Measurements from ENCODE around the gene UTF1.

UTF1 gene

DNA sequence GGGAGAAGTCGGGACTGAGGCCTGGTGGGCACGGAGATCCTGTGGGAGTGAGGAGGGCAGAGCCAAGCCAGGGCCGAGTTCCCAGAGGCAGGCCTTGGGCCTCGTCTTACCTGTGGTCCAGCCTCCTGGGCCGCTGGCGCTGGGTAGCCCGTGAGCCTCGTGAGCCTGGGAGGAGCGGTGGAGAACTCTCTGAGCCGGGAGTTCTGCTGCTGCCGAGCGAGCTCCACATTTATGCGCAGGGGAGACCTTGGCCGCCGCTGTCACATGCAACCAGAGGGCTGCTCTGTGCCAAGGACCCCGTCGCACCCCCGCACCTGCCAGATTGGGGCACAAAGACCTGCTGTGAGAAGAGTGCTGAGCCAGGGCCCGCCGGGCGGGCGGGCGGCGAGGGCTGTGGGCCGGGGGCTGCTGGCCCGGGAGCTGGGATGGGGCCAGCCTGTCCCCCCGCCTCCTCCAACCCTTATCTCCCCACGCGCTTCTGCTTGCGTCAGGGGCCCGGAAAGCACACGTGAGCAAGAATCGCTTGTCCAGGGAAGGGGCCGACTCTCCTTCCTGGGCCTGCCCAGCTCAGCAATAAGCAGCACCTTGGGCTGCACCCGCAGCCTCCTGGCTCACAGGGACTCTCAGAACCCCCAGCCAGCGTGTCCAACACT lies 17.8 kb downstream of the UTF1 start:
- no peak for DNase-seq (ENCODE audit: low read depth)

GRCh38 chr10:133248334-133248715 lies 18.3 kb downstream of the UTF1 start:
- no peak for DNase-seq (ENCODE audit: low read depth)

DNA sequence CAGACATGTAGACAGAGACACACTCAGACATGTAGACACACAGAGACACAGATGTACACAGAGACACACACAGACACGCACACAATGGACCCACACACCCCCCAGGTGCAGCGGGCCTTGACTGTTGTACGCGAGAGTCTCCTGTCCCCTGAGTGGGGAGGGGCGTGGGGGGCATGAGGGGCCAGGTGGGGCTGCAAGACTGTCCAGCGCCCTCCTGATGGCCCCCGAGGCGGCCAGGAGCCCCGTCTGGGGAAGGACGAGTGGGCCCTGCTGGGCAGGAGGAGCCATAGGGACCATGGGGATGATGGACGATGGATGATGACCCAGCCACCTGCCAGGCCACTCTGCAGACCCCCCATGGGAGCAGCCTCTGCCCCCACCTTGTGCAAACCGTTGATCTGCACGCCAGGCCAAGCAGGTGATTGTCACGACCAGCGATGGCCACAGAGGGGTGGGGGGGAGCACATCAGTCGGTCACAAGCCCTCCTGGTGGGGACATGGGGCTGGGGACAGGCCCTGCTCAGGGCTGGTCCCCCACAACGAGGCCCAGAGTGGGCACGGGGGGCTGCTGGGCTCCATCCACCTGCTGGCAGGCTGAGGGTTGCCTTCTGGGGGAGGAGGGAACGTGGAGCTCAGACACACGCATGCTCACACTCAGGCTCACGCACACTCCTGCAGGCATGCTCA lies 19.2 kb downstream of the UTF1 start:
- DNase-seq (ENCODE audit: low read depth) = no peak

- DNase-seq (ENCODE audit: low read depth) = no peak
These were observed 20.1 kb downstream of the UTF1 start for GRCh38 chr10:133249975-133250754.

GRCh38 chr10:133251388-133252222 lies 21.6 kb downstream of the UTF1 start:
- no peak for DNase-seq (ENCODE audit: low read depth)

DNA sequence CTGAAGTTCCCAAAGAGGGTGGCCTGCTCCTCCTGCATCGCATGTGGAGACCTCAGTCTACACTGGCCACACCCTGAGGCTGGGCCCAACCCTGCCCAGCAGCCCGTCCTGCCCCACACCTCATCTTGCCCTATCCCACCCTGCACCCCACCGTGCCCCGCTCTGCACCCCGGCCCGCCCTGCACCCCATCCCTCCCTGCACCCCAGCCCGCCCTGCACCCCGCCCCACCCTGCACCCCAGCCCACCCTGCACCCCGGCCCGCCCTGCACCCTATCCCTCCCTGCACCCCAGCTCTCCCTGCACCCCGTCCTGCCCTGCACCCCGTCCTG lies 22.2 kb downstream of the UTF1 start:
- DNase-seq (ENCODE audit: low read depth) = no peak

DNA sequence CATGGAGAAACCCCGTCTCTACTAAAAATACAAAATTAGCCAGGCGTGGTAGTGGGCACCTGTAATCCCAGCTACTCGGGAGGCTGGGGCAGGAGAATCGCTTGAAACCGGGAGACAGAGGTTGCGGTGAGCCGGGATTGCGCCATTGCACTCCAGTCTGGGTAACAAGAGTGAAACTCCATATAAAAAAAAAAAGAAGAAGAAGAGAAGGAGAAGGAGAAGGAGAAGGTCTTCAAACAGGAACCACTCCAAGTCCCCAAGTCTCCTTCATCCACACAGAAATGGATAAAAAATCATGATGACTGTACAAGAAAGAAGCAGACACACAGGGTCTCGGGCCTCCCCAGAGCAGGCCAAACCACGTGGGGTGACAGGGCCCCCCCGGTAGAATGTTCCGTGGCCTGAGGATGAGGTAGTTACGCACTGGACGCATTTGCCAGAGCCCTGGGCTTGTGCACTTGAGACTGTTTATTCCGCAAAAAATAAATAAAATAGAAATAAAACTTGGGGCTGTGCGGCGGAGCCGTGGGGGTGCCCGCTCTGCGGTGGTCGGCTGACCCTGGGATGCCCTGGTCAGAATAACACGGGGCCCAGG lies 23.4 kb downstream of the UTF1 start:
- no peak for DNase-seq (ENCODE audit: low read depth)

DNA sequence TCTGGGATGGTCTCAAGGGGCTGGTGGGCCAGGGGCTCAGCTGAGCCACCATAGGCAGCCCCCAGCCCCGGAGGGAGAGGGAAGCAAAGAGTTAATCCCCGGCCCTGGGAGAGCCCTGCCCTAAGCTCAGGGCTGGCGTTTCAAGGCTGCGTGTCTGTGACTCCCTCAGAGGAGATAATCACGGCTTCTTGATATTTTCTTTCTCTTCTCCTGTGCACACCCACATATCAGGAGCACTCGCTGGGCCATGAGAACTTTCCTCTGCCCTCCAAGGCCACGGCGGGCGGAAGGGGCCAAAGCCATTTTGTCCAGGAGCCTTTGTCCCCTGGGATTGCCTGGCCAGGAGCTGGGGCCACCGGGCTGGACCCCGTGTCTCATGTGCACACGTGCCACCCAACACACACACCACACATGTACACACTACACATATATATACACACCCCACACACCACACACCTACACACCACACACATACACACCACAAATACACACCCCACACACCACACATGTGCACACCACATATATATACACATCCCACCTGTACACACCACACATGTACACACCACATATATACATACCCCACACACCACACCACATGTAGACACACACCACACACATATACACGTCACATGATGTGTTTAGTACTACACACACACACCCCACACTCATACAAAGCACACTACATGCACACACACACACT lies 24.6 kb downstream of the UTF1 start:
- no peak for DNase-seq (ENCODE audit: low read depth)

GRCh38 chr10:133255323-133255722 lies 25.3 kb downstream of the UTF1 start:
- no peak for DNase-seq (ENCODE audit: low read depth)

GRCh38 chr10:133257489-133258065 lies 27.6 kb downstream of the UTF1 start:
- DNase-seq (ENCODE audit: low read depth) = no peak

- DNase-seq (ENCODE audit: low read depth) = no peak
These were observed 28.2 kb downstream of the UTF1 start for GRCh38 chr10:133258066-133258817.

GRCh38 chr10:133258818-133259601 lies 29.0 kb downstream of the UTF1 start:
- DNase-seq (ENCODE audit: low read depth) = peak; percentile 60

DNA sequence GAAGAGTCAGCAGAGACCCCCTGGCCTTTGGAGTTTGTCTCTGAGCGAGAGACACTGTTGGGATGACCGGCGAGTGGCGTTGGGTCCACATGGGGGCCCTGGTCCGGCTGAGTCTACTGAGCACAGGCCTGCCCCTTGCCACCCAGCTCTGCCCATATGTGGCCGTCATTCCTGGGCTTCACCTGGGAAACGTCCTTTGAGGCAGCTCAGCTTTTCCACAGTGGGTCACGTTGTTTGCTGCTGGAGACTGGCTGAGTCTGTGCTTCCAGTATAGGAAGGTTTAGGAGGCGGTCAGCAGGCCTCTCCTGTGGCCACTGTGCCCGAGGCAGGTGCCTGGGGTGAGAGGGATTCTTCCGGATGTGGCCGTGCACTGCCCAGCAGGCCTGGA lies 29.6 kb downstream of the UTF1 start:
- DNase-seq (ENCODE audit: low read depth) = no peak

DNA sequence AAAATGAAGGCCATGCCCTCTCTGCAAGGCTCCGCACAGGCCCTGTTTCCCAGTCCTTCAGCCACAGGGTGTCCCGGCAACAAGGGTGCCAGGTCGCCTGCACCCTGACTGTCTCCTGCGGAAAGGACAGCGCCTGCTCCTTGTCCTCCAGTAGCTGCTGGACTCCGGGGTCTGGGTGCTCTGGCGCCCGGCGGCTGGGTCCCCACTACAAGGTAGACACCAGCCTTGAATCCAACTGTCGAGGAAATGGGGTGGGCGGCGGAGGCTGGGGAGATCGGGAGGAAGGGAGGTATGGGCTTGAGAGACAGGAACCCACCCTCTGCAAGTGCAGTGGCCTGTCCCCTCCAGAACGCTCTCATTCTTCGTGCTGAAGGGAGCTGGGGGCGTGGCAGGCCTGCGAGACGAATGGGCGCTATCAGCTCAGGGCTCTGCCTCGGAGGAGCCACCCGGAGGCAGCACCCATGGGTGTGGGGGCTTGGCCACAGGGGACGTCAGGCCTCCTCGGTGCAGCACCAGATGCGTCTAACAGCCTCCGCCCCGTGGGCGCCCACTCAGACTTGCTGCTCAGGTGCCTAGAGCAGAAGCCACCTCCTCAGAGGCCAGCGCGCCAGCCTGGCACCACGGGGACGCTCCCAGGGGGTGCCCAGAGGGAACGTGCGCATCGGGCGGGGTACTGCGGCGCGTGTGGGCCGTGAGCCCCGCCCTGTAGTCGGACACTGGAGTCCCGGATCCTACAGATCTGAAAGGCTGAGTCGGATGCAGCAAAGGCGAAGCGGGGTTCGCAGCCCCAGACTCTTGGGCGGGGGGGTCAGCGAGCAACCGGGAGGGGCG lies 31.1 kb downstream of the UTF1 start:
- peak; percentile 58 for DNase-seq (ENCODE audit: low read depth)

DNA sequence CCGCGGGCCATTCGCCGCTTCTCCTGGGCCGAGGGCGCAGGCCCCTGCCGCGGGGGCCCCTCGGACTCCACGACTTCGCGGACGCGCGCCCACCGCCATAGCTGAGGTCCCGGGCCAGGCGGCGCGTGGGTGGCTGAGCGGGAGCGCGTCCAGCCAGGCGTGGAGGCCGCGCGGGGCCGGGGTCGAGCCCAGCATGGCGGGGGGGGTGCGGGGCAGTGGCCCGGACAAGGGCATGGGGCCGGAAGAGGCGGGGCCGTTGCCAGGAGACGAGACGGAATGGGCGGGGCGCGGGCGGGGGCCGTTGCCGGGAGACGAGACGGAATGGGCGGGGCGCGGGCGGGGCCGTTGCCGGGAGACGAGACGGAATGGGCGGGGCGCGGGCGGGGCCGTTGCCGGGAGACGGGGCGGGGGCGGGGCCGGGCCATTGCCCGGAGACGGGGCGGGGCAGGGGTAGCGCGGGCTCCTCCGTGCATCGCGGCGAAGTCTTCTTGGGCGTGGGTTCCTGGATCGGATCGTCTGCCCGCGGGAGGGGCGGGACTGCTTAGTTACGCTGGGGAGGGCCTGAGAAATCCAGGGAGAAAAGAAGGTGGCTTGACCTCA lies 31.8 kb downstream of the UTF1 start:
- peak; percentile 80 for DNase-seq (ENCODE audit: low read depth)

DNA sequence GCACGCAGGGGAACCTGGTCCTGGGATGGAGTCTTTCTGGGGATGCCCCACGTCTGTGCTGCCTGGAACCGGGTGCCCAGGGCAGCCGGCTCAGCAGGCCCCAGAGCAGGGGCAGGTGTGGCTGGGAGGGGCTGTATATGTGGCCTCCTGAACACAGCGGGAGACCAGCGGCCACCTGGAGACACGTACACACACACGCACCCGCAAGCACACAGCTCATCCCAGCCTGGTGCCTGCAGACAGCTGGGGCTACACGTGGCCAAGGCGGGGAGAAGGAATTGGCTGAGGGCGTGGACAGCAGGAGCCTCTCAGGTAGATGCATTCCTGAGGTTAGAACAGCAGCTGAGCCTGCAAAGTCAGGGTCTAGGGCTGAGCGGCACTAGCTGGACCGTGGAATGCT lies 32.7 kb downstream of the UTF1 start:
- DNase-seq (ENCODE audit: low read depth) = no peak

- DNase-seq (ENCODE audit: low read depth) = no peak
These were observed 33.7 kb downstream of the UTF1 start for GRCh38 chr10:133263674-133264073.

DNA sequence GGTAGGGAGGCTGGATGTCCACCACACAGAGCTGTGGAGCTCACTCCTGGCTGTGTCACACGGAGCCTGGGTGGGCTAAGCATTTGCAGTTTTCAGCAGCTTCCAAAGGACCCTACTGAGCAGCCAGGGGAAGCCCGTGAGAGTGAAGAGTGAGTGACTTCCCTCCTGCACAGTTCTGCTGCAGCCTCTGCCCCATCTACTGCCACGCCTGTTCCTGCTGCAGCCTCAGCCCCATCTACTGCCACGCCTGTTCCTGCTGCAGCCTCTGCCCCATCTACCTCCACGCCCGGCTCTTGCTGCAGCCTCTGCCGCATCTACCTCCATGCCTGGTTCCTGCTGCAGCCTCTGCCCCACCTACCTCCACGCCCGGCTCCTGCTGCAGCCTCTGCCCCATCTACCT lies 34.4 kb downstream of the UTF1 start:
- no peak for DNase-seq (ENCODE audit: low read depth)

Measured in activated gamma-delta T cell treated with anti-CD3 and anti-CD28 coated beads, Interleukin-2, amount 50 U/mL, for 16 hours (primary cell).